Endothelial cell (in vitro differentiated cells): ENCODE measurements around the gene KLHDC8B. TPM values are rescaled to one million over a fixed set of nuclear protein-coding genes. Genes with fewer than 3 reads are reported as not detected.

Experiments used
- DNase-seq: peaks from one replicate; pipeline ENCODE4 v3.0.0; 2021; ENCODE audit warnings: low spot score
- H3K27ac Mint-ChIP-seq: one replicate; pipeline ENCODE4 v1.8.0; 2021; ENCODE audit warnings: mixed read lengths, inconsistent platforms; ENCODE audit not compliant: unreplicated experiment
- H3K27me3 Mint-ChIP-seq: one replicate; pipeline ENCODE4 v1.8.0; 2021; ENCODE audit warnings: mild to moderate bottlenecking, moderate library complexity, mixed read lengths, inconsistent platforms; ENCODE audit not compliant: unreplicated experiment
- H3K36me3 Mint-ChIP-seq: one replicate; pipeline ENCODE4 v1.8.0; 2021; ENCODE audit warnings: mild to moderate bottlenecking, low read depth, mixed read lengths, inconsistent platforms; ENCODE audit not compliant: unreplicated experiment
- H3K4me1 Mint-ChIP-seq: one replicate; pipeline ENCODE4 v1.8.0; 2021; ENCODE audit warnings: mild to moderate bottlenecking, mixed read lengths, inconsistent platforms; ENCODE audit not compliant: unreplicated experiment
- H3K4me3 Mint-ChIP-seq: one replicate; pipeline ENCODE4 v1.8.0; 2021; ENCODE audit warnings: mild to moderate bottlenecking, mixed read lengths, inconsistent platforms; ENCODE audit not compliant: unreplicated experiment
- H3K9me3 Mint-ChIP-seq: one replicate; pipeline ENCODE4 v1.8.0; 2021; ENCODE audit warnings: mixed read lengths, inconsistent platforms; ENCODE audit not compliant: unreplicated experiment
- CTCF ChIP-seq: fragments of 200-600 bp; sonication (generic); IDR thresholded peaks from one replicate; pipeline ENCODE4 v1.5.0; 2021; ENCODE audit warnings: antibody characterized with exemption; ENCODE audit not compliant: unreplicated experiment
- total RNA-seq: library from RNA; stranded (reverse); fragmentation: NEBNext Ultra II Directional; extraction: Animal tissue kit (Norgen Biotek cat#: 25700); gene quantifications from one replicate; pipeline ENCODE4 v1.2.1, GENCODE V29; 2021; ENCODE audit not compliant: unreplicated experiment

The KLHDC8B gene
- total RNA-seq, 1 donor from 2014 or later: 16.7 TPM

- no peaks in the 10 kb centered on the region for H3K9me3 Mint-ChIP-seq
Measured at GRCh38 chr3:49180116-49180515, 8.7 kb downstream of the KLHDC8B start.

GRCh38 chr3:49181351-49181750 is 10.0 kb downstream of the KLHDC8B start:
- H3K4me1 Mint-ChIP-seq: no peaks in the 10 kb centered on the region
- no peak overlapping the region for H3K4me3 Mint-ChIP-seq
- TF ChIP-seq CTCF: no peak
- H3K27ac Mint-ChIP-seq: no peak overlapping the region
- no peak for DNase-seq
- no peaks in the 10 kb centered on the region for H3K9me3 Mint-ChIP-seq
- H3K27me3 Mint-ChIP-seq: peaks cover 4% of the 10 kb centered on the region
- H3K36me3 Mint-ChIP-seq: no peaks in the 10 kb centered on the region

More at GRCh38 chr3:49180116-49180515, 8.7 kb downstream of the KLHDC8B start:
- DNase-seq: no peak
- no peaks in the 10 kb centered on the region for H3K4me1 Mint-ChIP-seq
- TF ChIP-seq CTCF: no peak
- no peak overlapping the region for H3K4me3 Mint-ChIP-seq
- no peaks in the 10 kb centered on the region for H3K36me3 Mint-ChIP-seq
- peaks cover 4% of the 10 kb centered on the region for H3K27me3 Mint-ChIP-seq
- no peak overlapping the region for H3K27ac Mint-ChIP-seq

GRCh38 chr3:49182682-49183081 is 11.3 kb downstream of the KLHDC8B start:
- TF ChIP-seq CTCF: no peak
- Mint-ChIP-seq H3K4me3 (no peak overlapping the region), H3K27ac (no peak overlapping the region), H3K9me3 (no peaks in the 10 kb centered on the region), H3K36me3 (no peaks in the 10 kb centered on the region), H3K4me1 (no peaks in the 10 kb centered on the region), H3K27me3 (peaks cover 4% of the 10 kb centered on the region)
- DNase-seq: no peak

- TF ChIP-seq CTCF: no peak
Measured at GRCh38 chr3:49183873-49184272, 12.5 kb downstream of the KLHDC8B start.

GRCh38 chr3:49191741-49192140 is 20.3 kb downstream of the KLHDC8B start:
- H3K36me3 Mint-ChIP-seq: no peaks in the 10 kb centered on the region
- no peak for TF ChIP-seq CTCF
- H3K4me3 Mint-ChIP-seq: no peak overlapping the region
- no peak overlapping the region for H3K27ac Mint-ChIP-seq
- no peaks in the 10 kb centered on the region for H3K9me3 Mint-ChIP-seq
- H3K4me1 Mint-ChIP-seq: no peaks in the 10 kb centered on the region
- no peaks in the 10 kb centered on the region for H3K27me3 Mint-ChIP-seq
- no peak for DNase-seq

More at GRCh38 chr3:49183873-49184272, 12.5 kb downstream of the KLHDC8B start:
- Mint-ChIP-seq H3K4me1 (no peaks in the 10 kb centered on the region), H3K4me3 (no peak overlapping the region), H3K27ac (no peak overlapping the region), H3K36me3 (no peaks in the 10 kb centered on the region), H3K9me3 (no peaks in the 10 kb centered on the region), H3K27me3 (peaks cover 4% of the 10 kb centered on the region)
- no peak for DNase-seq
